Daoy (cell line): ENCODE data around the gene ADPRH. TPM values are rescaled to one million over a fixed set of nuclear protein-coding genes. Genes with fewer than 3 reads are reported as not detected.
A peak's percentile ranks its signal among the peaks of the same experiment; 100 is the strongest.

Source experiments
- DNase-seq: peaks from one replicate; pipeline ENCODE4 v3.0.0-alpha.2; 2015; ENCODE audit warnings: low read depth
- total RNA-seq: library from RNA; depleted of rRNA; stranded (reverse); fragments of >200 nt; shearing (Covaris generic); gene quantifications from 2 replicates; pipeline ENCODE4 v1.2.3, GENCODE V29; 2014; rRNA removed

Gene ADPRH
- total RNA-seq, 1 experiment from 2014 or later: 0.86 TPM

- peak; percentile 35 for DNase-seq
Observed at GRCh38 chr3:119628816-119629445, 49.6 kb downstream of the ADPRH start.

GRCh38 chr3:119630128-119630879, 51.0 kb downstream of the ADPRH start:
- peak; percentile 37 for DNase-seq

- DNase-seq: no peak
Observed at GRCh38 chr3:119630880-119631329, 51.6 kb downstream of the ADPRH start.

- DNase-seq: no peak
Observed at GRCh38 chr3:119631516-119631915, 52.2 kb downstream of the ADPRH start.

- no peak for DNase-seq
Observed at GRCh38 chr3:119632216-119632615, 52.9 kb downstream of the ADPRH start.

GRCh38 chr3:119632829-119633228, 53.5 kb downstream of the ADPRH start:
- DNase-seq: no peak

- no peak for DNase-seq
Observed at GRCh38 chr3:119635719-119636118, 56.4 kb downstream of the ADPRH start.

- DNase-seq: no peak
Observed at GRCh38 chr3:119636249-119636648, 57.0 kb downstream of the ADPRH start.

- DNase-seq: no peak
Observed at GRCh38 chr3:119636891-119637611, 57.8 kb downstream of the ADPRH start.

- DNase-seq: peak; percentile 77
Observed at GRCh38 chr3:119637679-119638477, 58.6 kb downstream of the ADPRH start.

Other genes starting within 250 kb of the ADPRH start
- gene TMEM39A, start 115.9 kb upstream of the ADPRH start, total RNA-seq: 42.6 and 72.5 TPM in 2 replicates
- 16.1 and 16.5 TPM in 2 replicates for gene POGLUT1, start 110.5 kb upstream of the ADPRH start, total RNA-seq
- gene TIMMDC1, start 80.9 kb upstream of the ADPRH start, total RNA-seq: 62.5 and 80.1 TPM in 2 replicates
- gene CD80, start 19.9 kb upstream of the ADPRH start, total RNA-seq: not detected in 2 replicates
- not detected in 2 replicates for gene PLA1A, start 18.4 kb downstream of the ADPRH start, total RNA-seq
- gene POPDC2, start 81.1 kb downstream of the ADPRH start, total RNA-seq: 0.17 TPM in 1 of 2 replicates, not detected in the other
- gene COX17, start 97.9 kb downstream of the ADPRH start, total RNA-seq: 35.9 and 62.8 TPM in 2 replicates
- gene CFAP91, start 123.5 kb downstream of the ADPRH start, total RNA-seq: 1.8 and 2.0 TPM in 2 replicates
- 1.0 and 1.3 TPM in 2 replicates for gene NR1I2, start 202.6 kb downstream of the ADPRH start, total RNA-seq